Measurements from ENCODE around the gene HM13.

HM13 gene

GRCh38 chr20:31555203-31555775 lies 41.0 kb downstream of the HM13 start:
- Histone ChIP-seq H3K4me1 (ENCODE audit: control insufficient read depth in 1 of 2, insufficient read depth in 1 of 2, low read depth in 1 of 2, low read length in 1 of 2) (peaks cover 7 to 9% of the 10 kb centered on the region in 2 experiments), H3K36me3 (peaks cover 77% of the 10 kb centered on the region), H3K4me3 (ENCODE audit: low read depth in 1 of 2, low read length in 1 of 2) (no peak overlapping the region), H3K27ac (peak overlapping the region; percentile 35), H3K27me3 (no peaks in the 10 kb centered on the region), H3K9me3 (no peaks in the 10 kb centered on the region)
- no peak for TF ChIP-seq CTCF (IDR thresholded peaks at IDR 0.05)

GRCh38 chr20:31559704-31560093 lies 45.5 kb downstream of the HM13 start:
- Histone ChIP-seq H3K4me1 (ENCODE audit: control insufficient read depth in 1 of 2, insufficient read depth in 1 of 2, low read depth in 1 of 2, low read length in 1 of 2) (peaks cover 19 to 23% of the 10 kb centered on the region in 2 experiments), H3K36me3 (peaks cover 70% of the 10 kb centered on the region), H3K9me3 (no peaks in the 10 kb centered on the region), H3K4me3 (ENCODE audit: low read depth in 1 of 2, low read length in 1 of 2) (peak overlapping the region in 1 of 2 experiments; percentile 15), H3K27ac (peak overlapping the region; percentile 89), H3K27me3 (no peaks in the 10 kb centered on the region)
- TF ChIP-seq CTCF (IDR thresholded peaks at IDR 0.05) = no peak

GRCh38 chr20:31560094-31560745 lies 46.0 kb downstream of the HM13 start:
- no peaks in the 10 kb centered on the region for H3K27me3 ChIP-seq
- H3K9me3 ChIP-seq = no peaks in the 10 kb centered on the region
- H3K4me3 ChIP-seq (ENCODE audit: low read depth in 1 of 2, low read length in 1 of 2) = peak overlapping the region in 1 of 2 experiments; percentile 15
- peak; percentile 95 for TF ChIP-seq CTCF (IDR thresholded peaks at IDR 0.05)
- peak overlapping the region; percentile 89 for H3K27ac ChIP-seq
- H3K4me1 ChIP-seq (ENCODE audit: control insufficient read depth in 1 of 2, insufficient read depth in 1 of 2, low read depth in 1 of 2, low read length in 1 of 2) = peaks cover 19 to 23% of the 10 kb centered on the region in 2 experiments
- H3K36me3 ChIP-seq = peaks cover 65% of the 10 kb centered on the region

DNA sequence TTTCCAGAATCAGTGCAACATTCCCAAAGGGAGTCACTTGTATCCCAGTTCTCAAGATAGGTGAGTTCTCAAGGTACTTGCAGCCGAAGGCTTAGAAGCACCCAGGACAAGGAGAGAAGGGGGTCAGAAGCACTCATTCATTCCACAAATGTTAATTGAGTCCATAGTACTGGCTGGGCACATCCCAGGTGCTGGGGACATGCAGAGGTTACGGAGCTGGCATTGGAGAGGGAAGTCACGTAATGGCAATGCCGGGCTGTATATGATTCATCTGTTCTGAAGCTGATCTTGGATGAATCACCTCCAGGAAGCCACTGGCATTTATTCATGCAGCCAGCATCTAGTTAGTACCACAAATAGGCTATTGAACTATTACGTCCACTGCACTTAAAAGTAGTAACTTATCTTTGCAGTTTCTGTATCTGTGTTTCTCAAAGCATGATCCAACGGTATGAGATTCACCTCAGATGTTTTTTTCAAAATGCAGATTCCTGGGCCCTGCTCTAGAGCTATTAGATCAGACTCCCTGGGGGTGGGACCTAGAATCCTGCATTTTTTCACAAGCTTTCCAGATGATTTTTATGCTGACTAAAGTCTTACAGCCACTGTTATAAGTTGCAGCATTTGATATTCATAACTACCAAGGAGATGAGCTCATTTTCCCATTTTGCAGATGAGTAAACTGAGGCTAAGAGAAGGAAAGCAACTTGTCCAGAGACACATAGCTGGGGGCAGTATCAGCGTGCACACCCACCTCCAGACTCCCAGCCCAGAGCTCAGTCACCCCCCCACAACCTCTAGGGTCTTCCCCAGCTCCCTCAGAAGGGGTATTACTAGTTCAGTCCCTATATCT lies 46.7 kb downstream of the HM13 start:
- Histone ChIP-seq H3K4me3 (ENCODE audit: low read depth in 1 of 2, low read length in 1 of 2) (peak overlapping the region in 1 of 2 experiments; percentile 15), H3K36me3 (peaks cover 63% of the 10 kb centered on the region), H3K27me3 (no peaks in the 10 kb centered on the region), H3K27ac (peak overlapping the region; percentile 89), H3K9me3 (no peaks in the 10 kb centered on the region), H3K4me1 (ENCODE audit: control insufficient read depth in 1 of 2, insufficient read depth in 1 of 2, low read depth in 1 of 2, low read length in 1 of 2) (peaks cover 19 to 23% of the 10 kb centered on the region in 2 experiments)
- TF ChIP-seq CTCF (IDR thresholded peaks at IDR 0.05) = no peak

DNA sequence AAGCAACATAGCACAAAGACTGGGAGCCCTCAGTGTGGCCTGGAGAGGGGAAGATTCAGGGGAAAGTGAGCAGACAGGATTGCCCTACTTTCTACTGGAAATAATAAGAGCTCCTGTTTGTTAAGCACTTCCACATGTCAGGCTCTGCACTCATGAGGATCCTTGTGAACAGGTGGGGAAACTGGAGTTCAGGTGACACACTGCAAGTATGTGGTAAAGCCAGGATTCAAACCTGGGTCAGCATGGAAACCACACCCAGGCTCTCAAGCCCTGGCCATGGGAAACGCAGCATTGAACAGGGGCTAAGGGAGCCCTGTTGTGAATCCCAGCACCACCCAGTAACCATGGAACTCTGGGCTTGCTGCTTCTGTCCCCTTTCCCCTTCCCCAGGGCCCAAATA lies 48.0 kb downstream of the HM13 start:
- Histone ChIP-seq H3K27me3 (no peaks in the 10 kb centered on the region), H3K4me1 (ENCODE audit: control insufficient read depth in 1 of 2, insufficient read depth in 1 of 2, low read depth in 1 of 2, low read length in 1 of 2) (peaks cover 22 to 23% of the 10 kb centered on the region in 2 experiments), H3K36me3 (peaks cover 66% of the 10 kb centered on the region), H3K27ac (peak overlapping the region; percentile 89), H3K4me3 (ENCODE audit: low read depth in 1 of 2, low read length in 1 of 2) (no peak overlapping the region), H3K9me3 (no peaks in the 10 kb centered on the region)
- TF ChIP-seq CTCF (IDR thresholded peaks at IDR 0.05) = no peak
